Stimulated activated CD4-positive, alpha-beta T cell treated with anti-CD3 and anti-CD28 coated beads, Interleukin-2, amount 100 ng/mL, for 24 hours (primary cell): ENCODE results near the gene SPATA31A5.
"Not testable (repeated sequence)": the region's sequence is repeated elsewhere in the genome, so short reads cannot be mapped to it uniquely, and the experiment has no call there.

ENCODE experiments used
- DNase-seq, 2 donors: peaks; one replicate each; pipeline ENCODE4 v3.0.0-alpha.2; 2020

The SPATA31A5 gene

GRCh38 chr9:60914107-60914506 lies at the start of gene SPATA31A5:
Gene SPATA31A5, plus strand, starts transcription at chr9:60914407. Its CDS starts 29 bp downstream, at chr9:60914436.
- DNase-seq, result not testable (repeated sequence)

DNA sequence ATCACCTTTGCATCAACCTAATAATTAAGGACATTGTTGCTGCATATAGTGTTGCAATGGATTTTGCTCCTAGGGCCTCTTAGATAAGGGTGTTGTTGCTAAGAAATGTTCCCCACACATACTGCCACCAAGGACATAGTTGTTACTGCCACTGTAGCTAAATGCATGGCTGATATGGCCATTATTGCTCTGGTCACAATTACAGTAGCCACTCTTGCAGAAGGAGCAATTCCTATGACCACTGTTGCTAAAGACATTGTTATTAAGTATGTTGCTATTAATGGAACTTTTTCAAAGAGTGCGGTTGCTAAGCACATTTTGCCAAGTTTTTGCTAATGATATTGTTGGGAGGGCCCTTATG lies 48.8 kb downstream of the SPATA31A5 start:
- not testable (repeated sequence) for DNase-seq

- not testable (repeated sequence) for DNase-seq
Measured at GRCh38 chr9:60966382-60966781, 52.2 kb downstream of the SPATA31A5 start.
